Cardiac fibroblast (primary cell): ENCODE data around the gene XYLB.

Source experiments
- DNase-seq, 2 donors: peaks; one replicate each; pipeline versions ENCODE4 v3.0.0 to v3.0.0-alpha.2; 2010; ENCODE audit warnings: low read depth in 2 of 2
- H3K4me3 ChIP-seq, 2 donors: replicated peaks in 1 of 2; 1 replicate in 1 of 2; 2 replicates in 1 of 2; pipeline ENCODE4 v1.5.1; 2011; ENCODE audit warnings: low read depth in 2 of 2, low read length in 2 of 2, mild to moderate bottlenecking in 2 of 2, moderate library complexity in 1 of 2
- CTCF ChIP-seq: IDR thresholded peaks from one replicate; pipeline ENCODE4 v1.5.1; 2011; ENCODE audit warnings: low read depth, mild to moderate bottlenecking, low read length, inconsistent platforms

XYLB gene

GRCh38 chr3:38370149-38370548 lies 23.6 kb downstream of the XYLB start:
- no peak for TF ChIP-seq CTCF
- H3K4me3 ChIP-seq = no peak overlapping the region
- no peak for DNase-seq

- no peak for DNase-seq
- no peak for TF ChIP-seq CTCF
- no peak overlapping the region for H3K4me3 ChIP-seq
These were observed 24.3 kb downstream of the XYLB start for GRCh38 chr3:38370861-38371260.

- TF ChIP-seq CTCF = no peak
- no peak for DNase-seq
- H3K4me3 ChIP-seq = no peak overlapping the region
These were observed 25.1 kb downstream of the XYLB start for GRCh38 chr3:38371541-38372213.

- no peak for DNase-seq
- no peak overlapping the region for H3K4me3 ChIP-seq
- TF ChIP-seq CTCF = no peak
These were observed 25.6 kb downstream of the XYLB start for GRCh38 chr3:38372214-38372601.

- no peak for DNase-seq
- H3K4me3 ChIP-seq = no peak overlapping the region
- TF ChIP-seq CTCF = no peak
These were observed 27.6 kb downstream of the XYLB start for GRCh38 chr3:38374221-38374620.

- no peak overlapping the region for H3K4me3 ChIP-seq
- no peak for DNase-seq
- no peak for TF ChIP-seq CTCF
These were observed 28.5 kb downstream of the XYLB start for GRCh38 chr3:38375072-38375471.
